K562 (cell line): ENCODE results near the gene APC2. TPM values are rescaled to one million over a fixed set of nuclear protein-coding genes. Genes with fewer than 3 reads are reported as not detected.

Experiments used
- ATAC-seq: fragments of 200-7000 bp; cut with Tn5 transposase; 3 replicates; pipeline ENCODE4 v1.9.1; 2020; ENCODE audit warnings: moderate library complexity
- BruUV-seq: library from RNA; stranded (reverse); fragments of 400-500 nt; replicated peaks from 2 replicates; lab custom pipeline; 2021; lab: Mats Ljungman, UMichigan
- CTCF ChIA-PET: fragments of 300-600 bp; formaldehyde crosslinking; extraction: SDS; loops from one replicate; lab custom pipeline; 2021; ENCODE audit warnings: low intra/inter-chr PET ratio; lab: Yijun Ruan, JAX
- POLR2A ChIA-PET: fragments of 300-600, 350-650 bp; sonication (Branson Sonifier 250); formaldehyde crosslinking; extraction: SDS; loops from one replicate; lab custom pipeline; 2021; ENCODE audit warnings: antibody characterized with exemption, inconsistent platforms; lab: Yijun Ruan, JAX
- DNase-seq, 4 experiments: peaks; one replicate each; pipeline versions ENCODE4 v3.0.0 to v3.0.0-alpha.2; 2011 to 2018; ENCODE audit warnings: low spot score in 3 of 4, mixed read lengths in 3 of 4; ENCODE audit errors: extremely low read depth in 1 of 4
- FAIRE-seq: peaks from 2 replicates; lab custom pipeline; 2011; peaks lifted over from hg19 to GRCh38; lab: Jason Lieb, UNC
- H2AFZ ChIP-seq: 2 replicates; pipeline ENCODE4 v1.6.0; 2011; ENCODE audit warnings: low read depth, low read length, control low read depth, inconsistent platforms
- H3K27ac ChIP-seq: fragments of 200-600 bp; 3 replicates; pipeline ENCODE4 v1.8.0; 2011; ENCODE audit warnings: low read depth, mild to moderate bottlenecking, control low read depth, inconsistent platforms, low read length, moderate library complexity, mixed read lengths; ENCODE audit errors: extremely low read depth
- H3K27me3 ChIP-seq, 2 experiments: fragments of 300-600 bp in 1 of 2; 2 replicates in 1 of 2; 3 replicates in 1 of 2; pipeline versions ENCODE4 v1.6.0 to v1.8.0; 2011; ENCODE audit warnings: inconsistent platforms in 2 of 2, low read length in 2 of 2, mild to moderate bottlenecking in 1 of 2, mixed read lengths in 1 of 2, moderate library complexity in 1 of 2; ENCODE audit not compliant: control insufficient read depth in 2 of 2, insufficient read depth in 2 of 2
- H3K36me3 ChIP-seq: fragments of 300-600 bp; 3 replicates; pipeline ENCODE4 v1.8.0; 2011; ENCODE audit warnings: mild to moderate bottlenecking, low read length, inconsistent platforms; ENCODE audit not compliant: control insufficient read depth, insufficient read depth
- H3K4me1 ChIP-seq, 2 experiments: fragments of 200-600 bp in 1 of 2; replicated peaks in 1 of 2; 2 replicates in 1 of 2; 3 replicates in 1 of 2; pipeline versions ENCODE4 v1.5.1 to v1.8.0; 2011; ENCODE audit warnings: inconsistent platforms in 2 of 2, low read length in 2 of 2, mild to moderate bottlenecking in 1 of 2, mixed read lengths in 1 of 2, moderate library complexity in 1 of 2; ENCODE audit not compliant: control insufficient read depth in 2 of 2, insufficient read depth in 2 of 2
- H3K4me2 ChIP-seq: 2 replicates; pipeline ENCODE4 v1.6.1; 2011; ENCODE audit warnings: low read length, control low read depth, inconsistent platforms, mixed read lengths; ENCODE audit not compliant: insufficient read depth
- H3K4me3 ChIP-seq: fragments of 200-600 bp; sonication (generic), shearing (Covaris generic); 2 replicates; pipeline ENCODE4 v1.5.1; 2016; ENCODE audit warnings: control low read depth, inconsistent platforms
- H3K79me2 ChIP-seq: fragments of 200-600 bp; 3 replicates; pipeline ENCODE4 v1.8.0; 2011; ENCODE audit warnings: low read length, inconsistent platforms; ENCODE audit not compliant: control insufficient read depth, insufficient read depth
- H3K9ac ChIP-seq, 2 experiments: 2 replicates each; pipeline versions ENCODE4 v1.6.0 to v1.6.1; 2011; ENCODE audit warnings: low read depth in 2 of 2, low read length in 2 of 2, control low read depth in 1 of 2, inconsistent platforms in 1 of 2, mild to moderate bottlenecking in 1 of 2, mixed read lengths in 1 of 2; ENCODE audit not compliant: insufficient read depth in 1 of 2
- H3K9me1 ChIP-seq: one replicate; pipeline ENCODE4 v1.6.0; 2011; ENCODE audit warnings: inconsistent platforms, mild to moderate bottlenecking, low read length, moderate library complexity; ENCODE audit not compliant: control insufficient read depth, insufficient read depth
- H3K9me3 ChIP-seq: replicated peaks from 2 replicates; pipeline ENCODE4 v1.5.1; 2011; ENCODE audit warnings: low read depth, low read length, inconsistent platforms; ENCODE audit not compliant: control insufficient read depth, insufficient read depth
- H4K20me1 ChIP-seq: replicated peaks from 2 replicates; pipeline ENCODE4 v1.6.1; 2011; ENCODE audit warnings: low read length, inconsistent platforms, mixed read lengths; ENCODE audit not compliant: control insufficient read depth, insufficient read depth
- GABPA ChIP-seq: fragments of 200-800 bp; sonication (Bioruptor generic); conservative IDR thresholded peaks from 2 replicates; pipeline ENCODE4 v1.6.1; 2016; ENCODE audit warnings: low read depth, missing genetic modification characterization, missing compliant biosample characterization
- NFIX ChIP-seq: fragments of 250-450 bp; sonication (Bioruptor Pico); IDR thresholded peaks from 2 replicates; pipeline ENCODE4 v1.4.0; 2020; ENCODE audit warnings: low read depth, mild to moderate bottlenecking, moderate library complexity
- POLR2G ChIP-seq: fragments of 200-400 bp; formaldehyde crosslinking; IDR thresholded peaks from 2 replicates; pipeline ENCODE4 v1.6.1; 2017; ENCODE audit warnings: low read depth, mild to moderate bottlenecking, antibody characterized with exemption, low read length, moderate library complexity
- RBFOX2 ChIP-seq: fragments of 200-400 bp; formaldehyde crosslinking; IDR thresholded peaks from 2 replicates; pipeline ENCODE4 v1.6.1; 2017; ENCODE audit warnings: low read depth, mild to moderate bottlenecking, low read length, moderate library complexity
- WGBS: fragments of 100-300 bp; shearing (Covaris generic); methylation state at CpG from one replicate; pipeline ENCODE4 v1.1.6; 2016; ENCODE audit warnings: low coverage, mixed read lengths; ENCODE audit not compliant: insufficient coverage; ENCODE audit errors: missing lambda C conversion rate; 5-methylcytosine and 5-hydroxymethylcytosine counted together
- in situ Hi-C: fragments of 300-500 bp; cut with MboI; formaldehyde crosslinking; loops from 4 replicates; pipeline ENCODE4 v1.15.0; 2018; ENCODE audit warnings: inconsistent platforms, mixed read lengths
- intact Hi-C: fragments of 100-400 bp; cut with micrococcal nuclease; formaldehyde crosslinking; loops from 2 replicates; pipeline ENCODE4 v1.14.2; 2022
- polyA plus RNA-seq, 8 experiments: library from polyadenylated mRNA; depleted of rRNA in 4 of 8; stranded (reverse) in 5 of 8; unstranded in 3 of 8; fragments of >200 nt; fragmentation: Nextera tagmentation in 2 of 8; fragmentation: Illumina TruSeq in 1 of 8; extraction: Ambion mirVana in 2 of 8; extraction: Trizol in 1 of 8; gene quantifications; 2 replicates each; pipeline versions ENCODE4 v1.2.1 to v1.2.3, GENCODE V29; 2011 to 2014; ENCODE audit warnings: inconsistent platforms in 1 of 8, missing spikeins in 1 of 8
- total RNA-seq, 7 experiments: library from RNA; depleted of rRNA in 6 of 7; stranded (reverse); fragments of >200 nt in 6 of 7; fragmentation: Illumina TruSeq in 2 of 7; extraction: Trizol in 2 of 7; gene quantifications; 2 replicates each; pipeline versions ENCODE4 v1.2.1 to v1.2.3, GENCODE V29; 2011 to 2021; ENCODE audit warnings: low replicate concordance in 1 of 7

Gene APC2
- total and polyA plus RNA-seq, 9 of the 15 experiments (the other 6 are each of a cell fraction or from before 2014, with no cell fraction given): 0.01 to 0.40 (median 0.05) TPM; not detected in 3

GRCh38 chr19:1481224-1481892 lies 31.4 kb downstream of the APC2 start:
- Histone ChIP-seq H3K27ac (no peak overlapping the region), H4K20me1 (no peaks in the 10 kb centered on the region), H3K4me1 (peaks cover 5 to 56% of the 10 kb centered on the region in 2 experiments; a peak in 4 of 5 replicates), H3K4me2 (no peak overlapping the region), H3K9ac (peak overlapping the region in 1 of 2 experiments; percentile 77; a peak in 2 of 4 replicates), H2AFZ (no peak overlapping the region), H3K4me3 (no peak overlapping the region), H3K36me3 (peaks cover 10% of the 10 kb centered on the region; the same call in 2 of the 3 replicates), H3K27me3 (no peaks in the 10 kb centered on the region), H3K9me1 (no peaks in the 10 kb centered on the region), H3K79me2 (peaks cover 26% of the 10 kb centered on the region), H3K9me3 (no peaks in the 10 kb centered on the region; the same call in 1 of the 2 replicates)
- ChIA-PET POLR2A (interaction anchor here (1.0 kb wide), 1 partner anchor 9 kb away, joined by 4 read pairs; the partner anchor contains the start of gene REEP6), CTCF (no interaction called here)
- in situ Hi-C loops: no loop called here
- 86% methylated on average over 11 of the region's 26 CpGs for WGBS
- TF ChIP-seq RBFOX2 (peak; percentile 39), POLR2G (peak; percentile 38), NFIX (CRISPR knock-in tag) (no peak), GABPA (tag) (no peak)
- intact Hi-C loops: no loop called here
- BruUV-seq: no TSS peak
- DNase-seq (no peak), FAIRE-seq (no peak), ATAC-seq (no peak)
